ENCODE results near the gene GNPDA1. TPM values are rescaled to one million over a fixed set of nuclear protein-coding genes. Genes with fewer than 3 reads are reported as not detected.

Gene GNPDA1
- total RNA-seq, 1 donor = 8.3 TPM

DNA sequence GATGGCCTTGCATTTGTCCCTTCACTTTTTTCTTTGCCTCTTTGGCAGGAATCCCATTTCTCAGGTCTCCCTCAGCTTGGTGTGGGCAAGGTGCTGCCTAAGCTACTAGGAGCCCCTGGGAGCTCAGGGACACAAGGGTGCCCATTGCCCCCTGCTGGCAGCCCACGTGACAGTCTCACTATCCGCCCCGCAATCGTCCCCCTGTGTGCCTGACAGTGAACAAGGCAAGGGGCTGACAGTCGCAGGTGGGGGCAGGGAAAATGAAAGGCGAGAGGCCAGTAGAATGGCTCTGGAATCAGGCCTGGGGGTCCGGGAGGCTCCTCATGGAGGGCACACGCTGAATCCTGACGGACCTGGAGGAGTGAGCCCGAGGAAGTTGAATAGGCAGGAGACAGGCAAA lies 52.8 kb downstream of the GNPDA1 start:
- DNase-seq (ENCODE audit: low read depth in 2 of 3, low spot score in 2 of 3) = peak in 2 of 3 donors; percentile 33 to 53

DNA sequence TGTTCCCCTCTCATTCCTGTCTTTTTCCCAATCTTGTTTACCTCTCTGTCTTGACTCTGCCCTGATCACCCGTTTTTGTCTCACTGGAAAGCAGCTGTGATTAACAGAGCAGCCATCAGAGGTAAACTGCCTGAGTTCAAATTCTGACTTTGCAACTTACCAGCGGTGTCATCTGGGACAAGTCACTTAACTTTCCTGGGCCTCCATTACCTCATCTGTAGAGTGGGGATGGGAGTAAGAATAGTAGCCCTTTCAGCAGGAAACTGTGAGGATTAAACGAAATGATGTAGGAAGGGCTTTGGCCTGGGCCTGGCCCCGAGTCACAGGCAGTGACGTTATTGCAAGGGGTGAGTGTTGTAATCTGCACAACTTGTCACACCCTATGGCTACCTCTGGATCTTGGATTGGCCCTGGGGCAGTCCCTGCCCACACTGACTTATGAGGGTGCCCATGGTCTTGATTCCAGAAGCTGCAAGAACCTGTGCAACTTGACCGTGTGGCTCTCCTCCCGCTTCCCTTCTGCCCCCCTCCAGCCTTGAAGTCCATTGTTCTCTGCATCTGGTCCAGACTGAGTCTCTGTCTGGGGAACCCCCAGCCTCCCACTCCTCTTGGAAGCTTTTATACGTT lies 54.2 kb downstream of the GNPDA1 start:
- DNase-seq (ENCODE audit: low read depth in 2 of 3, low spot score in 2 of 3) = no peak

DNA sequence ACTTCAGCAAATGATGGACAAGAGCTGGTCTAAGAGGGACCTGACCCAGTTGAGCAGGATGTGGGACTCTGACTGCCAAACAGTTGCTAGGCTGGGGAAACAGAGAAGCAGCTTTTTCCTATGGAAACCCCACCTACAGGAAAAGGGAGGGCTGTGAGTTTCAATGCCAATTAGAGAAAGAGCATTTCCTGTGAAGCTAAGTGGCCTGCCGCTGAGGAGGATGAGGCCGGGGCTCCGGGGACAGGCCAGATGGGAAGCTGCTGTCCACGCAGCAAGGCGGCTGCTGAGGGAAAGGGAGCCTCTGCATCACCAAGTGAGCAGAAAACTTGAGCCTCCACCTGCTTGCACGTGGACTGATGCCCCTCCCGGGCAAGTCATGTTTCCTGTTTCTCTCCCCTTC lies 54.7 kb downstream of the GNPDA1 start, which contains the start of gene PCDH12:
Gene PCDH12, minus strand, starts transcription at position 90 of the 400 bp plus-strand sequence. CDS start 351 bp downstream, outside the sequence.
- peak in 1 of 3 donors; percentile 26 for DNase-seq (ENCODE audit: low read depth in 2 of 3, low spot score in 2 of 3)

DNA sequence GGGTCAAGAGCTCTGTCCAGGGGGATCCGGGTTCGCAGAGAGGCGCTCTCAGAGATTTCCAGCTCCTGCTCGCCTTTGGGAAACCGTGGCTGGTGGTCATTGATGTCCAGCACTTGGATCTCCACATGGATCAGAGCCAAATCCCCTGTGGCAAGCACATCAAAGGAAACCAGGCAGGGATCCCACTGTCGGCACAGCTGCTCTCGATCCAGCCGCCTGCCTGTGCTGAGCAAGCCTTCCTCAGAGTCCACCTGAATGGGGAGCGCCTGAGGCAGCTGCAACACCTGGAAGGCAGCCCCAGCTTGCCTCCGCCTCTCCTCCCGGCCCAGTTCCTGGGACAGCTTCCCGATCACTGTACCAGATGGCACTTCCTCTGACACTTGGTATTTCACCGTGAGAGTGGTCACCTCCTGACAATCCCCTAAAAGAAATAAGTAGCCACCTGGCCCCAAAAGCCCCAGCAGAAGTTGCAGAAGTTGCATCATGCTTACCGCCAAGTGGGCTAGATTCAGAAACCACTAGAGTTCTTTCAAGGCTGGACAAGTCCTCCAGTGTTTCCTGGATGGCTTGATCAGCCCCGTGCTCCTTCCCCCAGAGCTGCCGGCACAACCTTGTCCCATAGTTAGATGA lies 55.3 kb downstream of the GNPDA1 start:
- DNase-seq (ENCODE audit: low read depth in 2 of 3, low spot score in 2 of 3) = peak in 1 of 3 donors; percentile 33

DNA sequence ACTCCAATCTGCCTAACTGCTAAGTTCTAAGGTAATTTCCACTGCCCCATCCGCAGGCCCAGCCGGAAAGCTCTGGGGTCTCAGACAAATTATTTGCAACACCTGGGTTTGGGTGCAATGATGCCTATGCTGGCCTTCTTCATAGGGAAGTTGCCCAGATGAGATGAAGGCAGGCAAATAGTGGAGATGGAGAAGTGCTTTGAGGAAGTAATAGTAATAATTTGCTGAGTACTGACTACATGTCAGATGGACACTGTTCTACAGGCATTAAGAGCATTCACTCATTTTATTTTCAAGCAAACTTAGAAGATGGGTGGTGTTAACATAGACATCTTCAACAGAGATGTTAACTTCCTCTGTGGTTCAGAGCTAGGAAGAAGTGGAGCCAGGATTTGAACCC lies 58.6 kb downstream of the GNPDA1 start:
- peak in 1 of 3 donors; percentile 21 for DNase-seq (ENCODE audit: low read depth in 2 of 3, low spot score in 2 of 3)

DNA sequence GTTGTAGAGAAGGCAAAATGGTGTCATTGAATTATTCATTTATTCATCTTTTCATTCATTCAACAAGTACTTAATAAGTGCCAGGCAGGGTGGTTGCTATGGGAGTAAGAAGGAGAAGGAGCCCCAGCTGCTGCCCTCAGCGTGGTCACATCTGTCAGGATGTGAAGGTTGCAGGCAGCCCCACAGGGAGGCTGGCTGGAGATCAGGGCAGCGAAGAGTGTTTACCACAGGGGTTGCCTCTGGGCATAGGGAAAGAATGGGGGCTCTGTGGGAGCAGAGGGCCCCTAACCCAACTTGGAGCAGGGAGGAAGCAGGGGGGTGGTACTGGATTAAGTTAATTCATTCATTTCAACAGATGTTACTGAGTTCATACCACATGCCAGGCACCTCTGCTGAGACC lies 60.8 kb downstream of the GNPDA1 start:
- peak in 1 of 3 donors; percentile 53 for DNase-seq (ENCODE audit: low read depth in 2 of 3, low spot score in 2 of 3)

DNA sequence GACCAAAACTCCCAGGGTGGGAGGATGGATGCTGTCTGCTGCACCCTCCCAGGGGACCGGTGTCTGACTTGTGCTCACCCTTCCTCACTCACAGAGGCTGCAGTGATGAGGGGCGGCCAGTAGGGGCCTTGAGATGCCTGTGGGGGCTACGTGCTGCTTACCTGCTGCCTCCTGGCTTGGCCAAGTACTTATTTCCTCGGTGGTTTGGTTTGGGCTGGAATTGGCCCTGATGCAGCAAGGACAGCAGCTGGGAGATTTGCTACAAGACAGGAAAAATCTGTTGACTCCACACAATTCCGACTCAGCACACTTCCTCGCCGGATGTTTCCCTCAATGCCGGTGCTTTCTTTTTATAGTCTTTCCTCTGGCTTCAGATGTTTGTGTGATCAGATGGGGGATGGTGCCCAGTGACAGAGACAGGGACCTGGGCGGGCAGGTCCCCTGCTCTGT lies 61.5 kb downstream of the GNPDA1 start:
- peak in 2 of 3 donors; percentile 17 to 40 for DNase-seq (ENCODE audit: low read depth in 2 of 3, low spot score in 2 of 3)

Other genes starting within 250 kb of the GNPDA1 start
- 0.27 TPM for gene PCDH1, start 134.6 kb downstream of the GNPDA1 start, total RNA-seq
- gene DELE1, start 89.2 kb downstream of the GNPDA1 start, total RNA-seq = 126 TPM
- 0.54 TPM for gene PCDH12, start 54.8 kb downstream of the GNPDA1 start, total RNA-seq
- 14.3 TPM for gene RNF14, start 43.9 kb downstream of the GNPDA1 start, total RNA-seq
- gene NDFIP1, start 95.8 kb upstream of the GNPDA1 start, total RNA-seq = 69.7 TPM